ENCODE results near the gene ZNF611. TPM values are rescaled to one million over a fixed set of nuclear protein-coding genes. Genes with fewer than 3 reads are reported as not detected.
"Not testable (repeated sequence)": the region's sequence is repeated elsewhere in the genome, so short reads cannot be mapped to it uniquely, and the experiment has no call there.

Gene ZNF611
- total RNA-seq, 2 donors from 2014 or later, result 12.0 to 15.3 TPM

GRCh38 chr19:52695996-52696395, 38.8 kb downstream of the ZNF611 start:
- no peak overlapping the region for H3K4me3 ChIP-seq
- H3K36me3 ChIP-seq, result no peaks in the 10 kb centered on the region
- WGBS, result 34% methylated on average over 1 of the region's 1 CpG
- DNase-seq (ENCODE audit: low spot score), result no peak
- no peaks in the 10 kb centered on the region for H3K27me3 ChIP-seq (replicated peaks; ENCODE audit: insufficient read depth)
- H3K4me1 ChIP-seq (replicated peaks), result no peaks in the 10 kb centered on the region
- no peak for TF ChIP-seq POLR2AphosphoS5 (IDR thresholded peaks at IDR 0.05)
- intact Hi-C loops (cut with DNase I), result no loop called here
- H3K9me3 ChIP-seq, result no peaks in the 10 kb centered on the region
- no peak overlapping the region for H3K27ac ChIP-seq

GRCh38 chr19:52694921-52695320, 39.9 kb downstream of the ZNF611 start:
- Histone ChIP-seq H3K9me3 (no peaks in the 10 kb centered on the region), H3K4me3 (no peak overlapping the region), H3K4me1 (replicated peaks) (no peaks in the 10 kb centered on the region), H3K27ac (no peak overlapping the region), H3K36me3 (no peaks in the 10 kb centered on the region), H3K27me3 (replicated peaks; ENCODE audit: insufficient read depth) (no peaks in the 10 kb centered on the region)
- DNase-seq (ENCODE audit: low spot score), result no peak
- intact Hi-C loops (cut with DNase I), result loop anchor here (5.0 kb wide), 2 partner anchors 58 to 93 kb away; partner anchors contain the start of gene ZNF83
- WGBS, result 96% methylated on average over 11 of the region's 11 CpGs
- TF ChIP-seq CTCF (IDR thresholded peaks at IDR 0.05), result no peak
- no peak for TF ChIP-seq POLR2AphosphoS5 (IDR thresholded peaks at IDR 0.05)
- TF ChIP-seq POLR2A (IDR thresholded peaks at IDR 0.05), result no peak

- H3K4me1 ChIP-seq (replicated peaks); H3K36me3 ChIP-seq; H3K27ac ChIP-seq; H3K4me3 ChIP-seq; DNase-seq (ENCODE audit: low spot score); H3K9me3 ChIP-seq; H3K27me3 ChIP-seq (replicated peaks; ENCODE audit: insufficient read depth): not testable (repeated sequence)
- intact Hi-C loops (cut with DNase I), result loop anchor here (5.0 kb wide), 2 partner anchors 57 to 92 kb away; partner anchors contain the start of gene ZNF83
- WGBS, result 76% methylated on average over 3 of the region's 3 CpGs
These were observed 40.6 kb downstream of the ZNF611 start for GRCh38 chr19:52694281-52694680.

GRCh38 chr19:52692431-52693008, 42.3 kb downstream of the ZNF611 start:
- Histone ChIP-seq H3K9me3 (no peaks in the 10 kb centered on the region), H3K36me3 (no peaks in the 10 kb centered on the region), H3K4me1 (replicated peaks) (no peaks in the 10 kb centered on the region), H3K4me3 (no peak overlapping the region), H3K27me3 (replicated peaks; ENCODE audit: insufficient read depth) (no peaks in the 10 kb centered on the region), H3K27ac (no peak overlapping the region)
- TF ChIP-seq POLR2AphosphoS5 (IDR thresholded peaks at IDR 0.05) (no peak), POLR2A (IDR thresholded peaks at IDR 0.05) (no peak), CTCF (IDR thresholded peaks at IDR 0.05) (no peak)
- 84% methylated on average over 8 of the region's 8 CpGs for WGBS
- intact Hi-C loops (cut with DNase I), result loop anchor here (5.0 kb wide), 2 partner anchors 55 to 90 kb away; partner anchors contain the start of gene ZNF83
- no peak for DNase-seq (ENCODE audit: low spot score)

GRCh38 chr19:52691737-52692136, 43.1 kb downstream of the ZNF611 start:
- H3K4me3 ChIP-seq, result no peak overlapping the region
- H3K36me3 ChIP-seq, result no peaks in the 10 kb centered on the region
- DNase-seq (ENCODE audit: low spot score), result no peak
- intact Hi-C loops (cut with DNase I), result loop anchor here (2.0 to 5.0 kb wide), 3 partner anchors 43 to 89 kb away; partner anchors contain the start of genes ZNF611 and ZNF83
- H3K9me3 ChIP-seq, result no peaks in the 10 kb centered on the region
- no peaks in the 10 kb centered on the region for H3K4me1 ChIP-seq (replicated peaks)
- no peak overlapping the region for H3K27ac ChIP-seq
- WGBS, result 40% methylated on average over 2 of the region's 2 CpGs
- TF ChIP-seq CTCF (IDR thresholded peaks at IDR 0.05) (no peak), POLR2AphosphoS5 (IDR thresholded peaks at IDR 0.05) (no peak), POLR2A (IDR thresholded peaks at IDR 0.05) (no peak)
- no peaks in the 10 kb centered on the region for H3K27me3 ChIP-seq (replicated peaks; ENCODE audit: insufficient read depth)

- no peak for DNase-seq (ENCODE audit: low spot score)
- H3K9me3 ChIP-seq, result no peaks in the 10 kb centered on the region
- intact Hi-C loops (cut with DNase I), result loop anchor here (2.0 to 5.0 kb wide), 3 partner anchors 44 to 89 kb away; partner anchors contain the start of genes ZNF611 and ZNF83
- peak overlapping the region; percentile 92 to 93 for H3K27ac ChIP-seq
- no peak for TF ChIP-seq POLR2AphosphoS5 (IDR thresholded peaks at IDR 0.05)
- no peak for TF ChIP-seq CTCF (IDR thresholded peaks at IDR 0.05)
- no peak for TF ChIP-seq POLR2A (IDR thresholded peaks at IDR 0.05)
- H3K27me3 ChIP-seq (replicated peaks; ENCODE audit: insufficient read depth), result no peaks in the 10 kb centered on the region
- 56% methylated on average over 15 of the region's 15 CpGs for WGBS
- peak overlapping the region; percentile 40 to 53 for H3K4me3 ChIP-seq
- H3K4me1 ChIP-seq (replicated peaks), result no peaks in the 10 kb centered on the region
- H3K36me3 ChIP-seq, result no peaks in the 10 kb centered on the region
These were observed 43.6 kb downstream of the ZNF611 start for GRCh38 chr19:52691215-52691610.
